OCI-LY1 (cell line): ENCODE data around the gene FOXJ3.

Source experiments
- EZH2 ChIP-seq: fragments of 200-600 bp; sonication (generic), shearing (Covaris generic); IDR thresholded peaks from 2 replicates; pipeline ENCODE4 v1.8.0; 2017; ENCODE audit warnings: borderline replicate concordance, mixed run types, mild to moderate bottlenecking, antibody characterized with exemption, low read length, moderate library complexity, mixed read lengths
- TF ChIP-seq, protein P1 (sequence below): fragments of 200-600 bp; sonication (generic), shearing (Covaris generic); IDR thresholded peaks from 2 replicates; pipeline ENCODE4 v1.5.1; 2017; ENCODE audit warnings: mild to moderate bottlenecking, antibody characterized with exemption, low read length, moderate library complexity, mixed read lengths

DNA sequence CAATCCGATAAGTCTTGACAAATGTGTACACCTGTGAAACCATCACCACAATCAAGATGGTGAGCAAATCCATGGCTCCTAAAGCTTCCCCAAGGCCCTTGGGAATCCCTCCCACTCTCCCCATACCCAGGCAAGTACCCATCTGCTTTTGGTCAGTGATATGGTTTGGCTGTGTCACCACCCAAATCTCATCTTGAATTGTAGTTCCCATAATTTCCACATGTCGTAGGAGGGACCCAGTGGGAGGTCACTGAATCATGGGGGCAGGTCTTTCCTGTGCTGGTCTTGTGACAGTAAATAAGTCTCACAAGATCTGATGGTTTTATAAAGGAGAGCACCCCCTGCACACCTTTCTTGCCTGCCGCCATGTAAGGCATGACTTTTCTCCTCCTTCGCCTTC lies 196.4 kb downstream of the FOXJ3 start:
- TF ChIP-seq, protein P1, sequence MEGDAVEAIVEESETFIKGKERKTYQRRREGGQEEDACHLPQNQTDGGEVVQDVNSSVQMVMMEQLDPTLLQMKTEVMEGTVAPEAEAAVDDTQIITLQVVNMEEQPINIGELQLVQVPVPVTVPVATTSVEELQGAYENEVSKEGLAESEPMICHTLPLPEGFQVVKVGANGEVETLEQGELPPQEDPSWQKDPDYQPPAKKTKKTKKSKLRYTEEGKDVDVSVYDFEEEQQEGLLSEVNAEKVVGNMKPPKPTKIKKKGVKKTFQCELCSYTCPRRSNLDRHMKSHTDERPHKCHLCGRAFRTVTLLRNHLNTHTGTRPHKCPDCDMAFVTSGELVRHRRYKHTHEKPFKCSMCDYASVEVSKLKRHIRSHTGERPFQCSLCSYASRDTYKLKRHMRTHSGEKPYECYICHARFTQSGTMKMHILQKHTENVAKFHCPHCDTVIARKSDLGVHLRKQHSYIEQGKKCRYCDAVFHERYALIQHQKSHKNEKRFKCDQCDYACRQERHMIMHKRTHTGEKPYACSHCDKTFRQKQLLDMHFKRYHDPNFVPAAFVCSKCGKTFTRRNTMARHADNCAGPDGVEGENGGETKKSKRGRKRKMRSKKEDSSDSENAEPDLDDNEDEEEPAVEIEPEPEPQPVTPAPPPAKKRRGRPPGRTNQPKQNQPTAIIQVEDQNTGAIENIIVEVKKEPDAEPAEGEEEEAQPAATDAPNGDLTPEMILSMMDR, result no peak
- TF ChIP-seq EZH2, result no peak
